AG04449 (cell line): ENCODE data around the gene GBX1.

Experiments
- CTCF ChIA-PET: fragments of 350-600 bp; formaldehyde crosslinking; extraction: SDS; loops from one replicate; lab custom pipeline; 2021; ENCODE audit warnings: antibody characterized with exemption; lab: Yijun Ruan, JAX
- POLR2A ChIA-PET: fragments of 400-600, 350-600 bp; formaldehyde crosslinking; extraction: SDS; loops from one replicate; lab custom pipeline; 2020; ENCODE audit warnings: antibody characterized with exemption, inconsistent platforms; lab: Yijun Ruan, JAX
- DNase-seq: peaks from one replicate; pipeline ENCODE4 v3.0.0-alpha.2; 2010; ENCODE audit warnings: low read depth, low spot score
- H3K4me3 ChIP-seq: 2 replicates; pipeline ENCODE4 v1.5.1; 2011; ENCODE audit warnings: low read depth, mild to moderate bottlenecking, control low read depth, low read length
- TF ChIP-seq, protein P1 (sequence below): IDR thresholded peaks from one replicate; pipeline ENCODE4 v1.5.1; 2011; ENCODE audit warnings: mild to moderate bottlenecking, moderate library complexity, low read length, control low read depth, inconsistent platforms; ENCODE audit not compliant: insufficient read depth; ENCODE audit errors: missing control alignments

Gene GBX1

DNA sequence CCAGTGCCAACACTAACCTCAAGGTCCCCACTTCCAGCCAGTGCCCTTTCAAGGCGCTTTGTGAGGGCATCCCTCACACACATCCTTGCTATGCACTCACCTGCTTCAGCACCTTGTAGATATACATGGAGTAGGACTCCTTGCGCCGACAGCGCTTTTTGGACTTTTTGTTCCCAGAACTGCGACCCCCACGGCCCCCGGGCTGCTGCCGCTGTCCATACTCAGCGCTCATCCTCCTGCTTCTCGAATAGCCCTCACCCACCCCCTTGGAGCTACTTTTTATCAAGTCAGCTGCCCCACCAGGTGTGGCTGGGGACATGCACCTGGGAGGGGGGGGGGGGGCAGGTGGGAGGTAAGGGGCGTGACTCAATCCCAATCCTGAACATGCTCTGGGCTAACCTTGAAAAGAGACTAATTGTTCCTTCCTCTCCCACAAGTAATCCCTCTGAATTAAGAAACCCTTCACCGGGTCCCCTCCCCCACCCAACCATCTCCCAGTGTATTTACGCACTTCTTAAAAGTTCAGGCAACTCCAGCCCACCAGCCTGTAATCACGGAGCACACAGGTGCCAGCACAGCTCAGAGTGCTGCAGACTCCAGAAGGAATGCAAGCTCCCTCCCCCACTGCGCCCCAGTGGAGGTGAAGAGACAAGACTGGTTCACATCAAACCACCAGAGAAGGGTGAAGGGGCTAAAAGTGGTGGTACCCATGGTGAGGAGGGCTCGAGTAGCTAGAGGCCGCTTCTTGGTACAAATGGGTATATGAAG, 42.8 kb upstream of the GBX1 start, which contains the start of gene H2BK1:
TSS of gene H2BK1 (minus strand) at position 402 of the 768 bp plus-strand sequence. CDS start at position 232, 170 bp downstream.
- POLR2A ChIA-PET: interaction anchor here (1.0 kb wide), 1 partner anchor 17 kb away, joined by 3 read pairs; the partner anchor contains the start of gene ABCF2

DNA sequence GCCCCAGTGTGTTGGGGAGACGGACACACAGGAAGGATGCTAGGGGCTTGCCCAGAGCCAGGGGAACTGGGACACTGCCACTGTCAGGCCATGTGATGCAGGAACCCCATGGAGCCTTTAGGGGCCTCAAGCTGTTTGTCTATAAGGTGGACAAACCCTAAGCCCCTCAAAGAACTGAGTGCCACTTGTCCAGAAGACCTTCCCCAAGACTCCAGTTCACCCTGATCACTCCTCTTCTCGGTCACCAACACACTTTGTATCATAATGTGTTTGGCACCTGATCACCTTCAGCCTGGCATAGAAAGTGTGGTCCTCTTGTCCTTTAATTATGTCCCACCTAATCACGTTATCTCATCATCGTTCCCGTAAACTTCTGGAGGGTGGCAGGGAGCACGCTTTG, 42.1 kb upstream of the GBX1 start:
- POLR2A ChIA-PET: interaction anchor here (1.0 kb wide), 1 partner anchor 18 kb away, joined by 3 read pairs; the partner anchor contains the start of gene ABCF2
- CTCF ChIA-PET: no interaction called here
- TF ChIP-seq, protein P1, sequence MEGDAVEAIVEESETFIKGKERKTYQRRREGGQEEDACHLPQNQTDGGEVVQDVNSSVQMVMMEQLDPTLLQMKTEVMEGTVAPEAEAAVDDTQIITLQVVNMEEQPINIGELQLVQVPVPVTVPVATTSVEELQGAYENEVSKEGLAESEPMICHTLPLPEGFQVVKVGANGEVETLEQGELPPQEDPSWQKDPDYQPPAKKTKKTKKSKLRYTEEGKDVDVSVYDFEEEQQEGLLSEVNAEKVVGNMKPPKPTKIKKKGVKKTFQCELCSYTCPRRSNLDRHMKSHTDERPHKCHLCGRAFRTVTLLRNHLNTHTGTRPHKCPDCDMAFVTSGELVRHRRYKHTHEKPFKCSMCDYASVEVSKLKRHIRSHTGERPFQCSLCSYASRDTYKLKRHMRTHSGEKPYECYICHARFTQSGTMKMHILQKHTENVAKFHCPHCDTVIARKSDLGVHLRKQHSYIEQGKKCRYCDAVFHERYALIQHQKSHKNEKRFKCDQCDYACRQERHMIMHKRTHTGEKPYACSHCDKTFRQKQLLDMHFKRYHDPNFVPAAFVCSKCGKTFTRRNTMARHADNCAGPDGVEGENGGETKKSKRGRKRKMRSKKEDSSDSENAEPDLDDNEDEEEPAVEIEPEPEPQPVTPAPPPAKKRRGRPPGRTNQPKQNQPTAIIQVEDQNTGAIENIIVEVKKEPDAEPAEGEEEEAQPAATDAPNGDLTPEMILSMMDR: no peak
- H3K4me3 ChIP-seq: no peak overlapping the region
- no peak for DNase-seq

More for the DNA sequence above, 42.8 kb upstream of the GBX1 start, which contains the start of gene H2BK1:
- no peak for DNase-seq
- CTCF ChIA-PET: no interaction called here
- TF ChIP-seq, protein P1: no peak
- H3K4me3 ChIP-seq: no peak within 1 kb of the TSS

DNA sequence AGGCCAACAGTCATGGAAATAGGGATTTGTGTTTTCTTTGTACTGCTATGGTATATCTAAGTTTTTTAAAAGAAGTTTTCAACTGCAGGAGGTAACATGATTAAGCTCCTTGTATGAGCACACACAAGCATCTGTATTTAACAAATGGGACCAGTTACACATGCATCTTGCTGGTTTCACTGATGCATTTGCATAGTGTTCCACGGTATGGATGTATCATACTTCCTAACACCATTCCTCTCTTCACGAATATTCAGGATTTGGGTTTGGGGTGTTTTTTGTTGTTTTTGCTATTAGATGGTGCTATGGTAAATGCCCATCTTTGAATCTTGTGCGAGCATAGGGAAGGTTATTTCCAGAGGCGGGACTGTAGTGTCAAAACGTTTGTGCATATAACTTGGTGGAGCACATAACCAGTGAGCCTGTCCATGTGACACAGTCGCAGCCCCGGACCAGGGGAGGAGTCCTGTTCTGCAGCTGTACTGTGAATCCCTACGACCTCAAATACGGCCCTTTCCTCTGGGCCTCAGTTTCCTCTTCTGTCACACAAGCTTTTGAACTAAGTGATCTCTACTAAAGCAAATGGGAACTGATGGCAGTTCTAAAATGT, 40.9 kb upstream of the GBX1 start:
- TF ChIP-seq, protein P1: no peak
- CTCF ChIA-PET: no interaction called here
- no peak overlapping the region for H3K4me3 ChIP-seq
- POLR2A ChIA-PET: no interaction called here
- no peak for DNase-seq

DNA sequence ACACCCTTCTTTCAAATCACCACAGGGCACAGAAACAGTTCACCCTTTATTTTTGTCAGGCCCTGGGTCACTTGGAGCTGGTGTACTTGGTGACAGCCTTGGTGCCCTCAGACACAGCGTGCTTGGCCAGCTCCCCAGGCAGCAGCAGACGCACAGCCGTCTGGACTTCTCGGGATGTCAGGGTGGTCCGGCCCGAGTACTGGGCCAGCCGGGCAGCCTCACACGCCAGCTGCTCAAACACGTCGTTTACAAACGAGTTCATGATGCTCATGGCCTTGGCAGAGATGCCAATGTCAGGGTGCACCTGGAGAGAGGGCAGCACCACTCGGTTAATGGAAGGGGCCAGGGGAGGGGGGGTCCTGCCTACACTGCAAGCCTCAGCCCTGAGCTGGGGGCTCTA, 40.3 kb upstream of the GBX1 start:
- POLR2A ChIA-PET: no interaction called here
- CTCF ChIA-PET: no interaction called here

DNA sequence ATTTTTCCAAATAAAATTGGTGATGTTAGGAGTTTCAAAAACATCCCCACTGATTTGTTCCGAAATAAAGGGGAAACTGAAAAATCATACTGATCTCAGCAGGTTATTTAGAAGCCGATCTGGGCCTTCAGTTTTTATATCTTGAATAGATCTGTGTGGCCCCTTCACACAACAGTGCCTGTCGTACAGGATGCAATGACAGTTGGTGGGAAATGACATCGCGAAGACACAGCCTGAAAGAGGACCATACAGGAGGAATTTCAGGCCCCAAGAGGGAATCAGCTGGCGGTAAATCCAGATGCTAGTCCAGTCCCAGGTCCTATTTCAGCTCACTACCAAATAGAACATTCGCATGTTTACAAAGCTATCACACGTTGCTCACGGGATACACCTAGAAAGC, 39.8 kb upstream of the GBX1 start:
- CTCF ChIA-PET: interaction anchor here (1.1 kb wide), 1 partner anchor 84 kb away, joined by 3 read pairs; no protein-coding TSS in a partner anchor
- DNase-seq: no peak
- H3K4me3 ChIP-seq: no peak overlapping the region
- POLR2A ChIA-PET: no interaction called here
- TF ChIP-seq, protein P1: no peak

More for the DNA sequence above, 40.3 kb upstream of the GBX1 start:
- H3K4me3 ChIP-seq: no peak overlapping the region
- DNase-seq: no peak
- TF ChIP-seq, protein P1: no peak

DNA sequence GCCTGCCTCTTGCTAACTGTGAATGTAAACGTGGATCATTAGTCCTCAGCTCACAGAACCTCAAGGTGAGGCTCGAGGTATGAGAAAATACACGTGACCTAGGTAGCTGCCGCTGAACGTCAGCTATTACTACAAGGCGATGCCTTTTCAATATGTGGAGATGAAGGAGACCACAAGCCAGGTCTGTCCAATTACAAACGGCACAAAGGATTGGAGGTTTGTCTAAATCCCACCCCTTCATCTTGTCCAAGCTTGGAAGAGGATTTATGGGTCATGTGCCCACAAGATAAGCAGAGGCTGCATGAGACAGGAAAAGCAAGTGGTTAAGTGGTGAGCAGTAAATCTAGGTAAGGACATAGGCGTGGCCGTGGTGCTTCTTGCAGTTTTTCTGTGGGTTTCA, 39.4 kb upstream of the GBX1 start:
- no peak overlapping the region for H3K4me3 ChIP-seq
- TF ChIP-seq, protein P1: no peak
- ChIA-PET CTCF (interaction anchor here (1.1 kb wide), 2 partner anchors 8 to 84 kb away, joined by 3 read pairs; no protein-coding TSS in a partner anchor), POLR2A (interaction anchor here (0.6 kb wide), 1 partner anchor 137 kb away, joined by 3 read pairs; no protein-coding TSS in a partner anchor)
- no peak for DNase-seq
